K562 (cell line): Measurements from ENCODE around the gene TMEM50B. TPM values are rescaled to one million over a fixed set of nuclear protein-coding genes. Genes with fewer than 3 reads are reported as not detected.

Experiments
- BRD4 ChIP-seq: fragments of 200-600 bp; sonication (generic); IDR thresholded peaks from 2 replicates; pipeline ENCODE4 v1.6.1; 2017; ENCODE audit warnings: inconsistent platforms
- CBX5 ChIP-seq: IDR thresholded peaks from 2 replicates; pipeline ENCODE4 v1.6.1; 2014; ENCODE audit warnings: low read depth, borderline replicate concordance
- CHD4 ChIP-seq: fragments of 200-600 bp; sonication (generic); IDR thresholded peaks from 3 replicates; pipeline ENCODE4 v1.6.1; 2012; ENCODE audit warnings: low read depth, mild to moderate bottlenecking, mixed read lengths, low read length, inconsistent platforms; ENCODE audit not compliant: insufficient read depth, insufficient replicate concordance, poor library complexity, severe bottlenecking
- FIP1L1 ChIP-seq: fragments of 200-400 bp; formaldehyde crosslinking; IDR thresholded peaks from 2 replicates; pipeline ENCODE4 v1.6.1; 2018; ENCODE audit warnings: mild to moderate bottlenecking, low read depth, low read length; ENCODE audit not compliant: poor library complexity, severe bottlenecking
- HMGN3 ChIP-seq: IDR thresholded peaks from 2 replicates; pipeline ENCODE4 v1.6.1; 2011; ENCODE audit warnings: borderline replicate concordance, low read depth, mild to moderate bottlenecking, mixed read lengths, low read length; ENCODE audit not compliant: insufficient read length; ENCODE audit errors: extremely low read depth
- IRF2 ChIP-seq: sonication (generic); formaldehyde crosslinking; IDR thresholded peaks from 2 replicates; pipeline ENCODE4 v1.8.1; 2022; ENCODE audit warnings: mild to moderate bottlenecking, missing genetic modification reagents
- JUND ChIP-seq, 2 experiments: IDR thresholded peaks; 2 replicates in 1 of 2; 3 replicates in 1 of 2; pipeline ENCODE4 v1.6.1; 2011; ENCODE audit warnings: borderline replicate concordance in 2 of 2, low read depth in 2 of 2, low read length in 2 of 2, improper control_type of control experiment in 1 of 2, missing biosample characterization in 1 of 2, missing genetic modification characterization in 1 of 2, missing genetic modification reagents in 1 of 2
- KDM5B ChIP-seq: fragments of 200-600 bp; sonication (generic); IDR thresholded peaks from 2 replicates; pipeline ENCODE4 v1.6.1; 2012; ENCODE audit warnings: low read depth, mild to moderate bottlenecking, moderate library complexity, low read length, control low read depth, inconsistent platforms; ENCODE audit not compliant: insufficient replicate concordance
- POU5F1 ChIP-seq: fragments of 150-350 bp; IDR thresholded peaks from 2 replicates; pipeline ENCODE4 v1.6.1; 2014; ENCODE audit warnings: borderline replicate concordance, low read length, low read depth, mild to moderate bottlenecking; ENCODE audit not compliant: partially characterized antibody
- SMARCA4 ChIP-seq: fragments of 450-650 bp; IDR thresholded peaks from 2 replicates; pipeline ENCODE4 v1.6.1; 2016
- ZNF212 ChIP-seq: fragments of 450-650 bp; formaldehyde crosslinking; IDR thresholded peaks from 2 replicates; pipeline ENCODE4 v1.4.0; 2020; ENCODE audit warnings: mild to moderate bottlenecking
- ZNF431 ChIP-seq: sonication (generic); formaldehyde crosslinking; IDR thresholded peaks from 2 replicates; pipeline ENCODE4 v1.8.0; 2022; ENCODE audit warnings: mild to moderate bottlenecking, missing genetic modification reagents
- polyA plus RNA-seq, 8 experiments: library from polyadenylated mRNA; depleted of rRNA in 4 of 8; stranded (reverse) in 5 of 8; unstranded in 3 of 8; fragments of >200 nt; fragmentation: Nextera tagmentation in 2 of 8; fragmentation: Illumina TruSeq in 1 of 8; extraction: Ambion mirVana in 2 of 8; extraction: Trizol in 1 of 8; gene quantifications; 2 replicates each; pipeline versions ENCODE4 v1.2.1 to v1.2.3, GENCODE V29; 2011 to 2014; ENCODE audit warnings: inconsistent platforms in 1 of 8, missing spikeins in 1 of 8
- total RNA-seq, 7 experiments: library from RNA; depleted of rRNA in 6 of 7; stranded (reverse); fragments of >200 nt in 6 of 7; fragmentation: Illumina TruSeq in 2 of 7; extraction: Trizol in 2 of 7; gene quantifications; 2 replicates each; pipeline versions ENCODE4 v1.2.1 to v1.2.3, GENCODE V29; 2011 to 2021; ENCODE audit warnings: low replicate concordance in 1 of 7
- TF ChIP-seq, protein P1 (sequence below), 2 experiments: IDR thresholded peaks; 2 replicates each; pipeline ENCODE4 v1.6.1; 2012; ENCODE audit warnings: improper control_type of control experiment in 2 of 2, low read depth in 2 of 2, low read length in 2 of 2, borderline replicate concordance in 1 of 2
- TF ChIP-seq, protein P2 (sequence below): fragments of 450-650 bp; IDR thresholded peaks from 2 replicates; pipeline ENCODE4 v1.6.1; 2016; ENCODE audit warnings: low read depth, mild to moderate bottlenecking, moderate library complexity
- TF ChIP-seq, protein P3 (sequence below): sonication (generic); formaldehyde crosslinking; IDR thresholded peaks from 2 replicates; pipeline ENCODE4 v1.8.1; 2023; ENCODE audit warnings: mild to moderate bottlenecking, missing genetic modification reagents
- TF ChIP-seq, protein P4 (sequence below): fragments of 150-350 bp; IDR thresholded peaks from 2 replicates; pipeline ENCODE4 v1.6.1; 2014; ENCODE audit warnings: low read depth, mild to moderate bottlenecking, low read length, borderline replicate concordance

TMEM50B gene
- total and polyA plus RNA-seq, 9 of the 15 experiments (the other 6 are each of a cell fraction or from before 2014, with no cell fraction given): 20.5 to 64.6 (median 28.9) TPM

DNA sequence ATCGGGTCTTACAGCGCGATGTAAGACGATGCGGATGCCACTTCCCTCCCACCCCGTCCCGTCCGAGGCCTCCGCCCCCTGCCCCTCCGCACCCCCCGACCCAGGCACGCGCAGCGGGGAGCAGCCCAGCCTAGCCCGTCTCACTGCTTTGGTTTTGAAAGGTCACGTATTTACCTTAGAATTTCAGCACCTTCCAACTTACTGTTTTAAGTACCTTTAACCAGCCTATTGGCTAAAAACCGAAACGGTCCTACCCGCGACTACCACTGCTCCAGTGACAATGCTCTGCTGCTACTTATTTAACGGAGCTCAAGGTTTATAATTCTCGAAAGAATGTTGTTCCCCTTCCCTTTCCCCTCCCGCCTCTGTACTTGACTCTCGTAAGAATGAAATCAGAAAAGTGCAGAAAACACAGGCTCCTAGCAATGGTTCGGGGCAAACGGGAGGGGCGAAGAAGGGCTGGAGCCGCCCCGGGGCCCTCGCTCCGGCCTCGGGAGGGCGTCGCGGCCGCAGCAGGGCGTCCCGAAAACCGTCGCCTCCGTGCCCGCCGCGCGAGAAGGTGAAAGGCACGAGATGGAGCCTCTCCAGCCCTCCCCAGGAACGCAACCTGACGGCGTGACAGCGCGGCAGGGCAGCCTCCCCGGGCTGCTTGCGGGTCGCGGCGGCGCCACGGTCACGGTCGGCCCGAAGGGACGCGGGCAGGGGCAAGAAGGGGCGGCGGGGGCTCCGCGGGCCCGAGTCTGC lies 667 bp downstream of the TMEM50B start (continued):
- TF ChIP-seq JUND (IDR thresholded peaks at IDR 0.05; ENCODE audit: borderline replicate concordance, low read depth, low read length): no peak
- TF ChIP-seq JUND (tag; IDR thresholded peaks at IDR 0.05; ENCODE audit: borderline replicate concordance, low read depth, low read length): no peak
- TF ChIP-seq IRF2 (CRISPR knock-in tag): peak; percentile 68; the same call in 1 of the 2 replicates
- TF ChIP-seq FIP1L1: peak; percentile 49
- TF ChIP-seq ZNF212 (CRISPR knock-in tag): no peak
- no peak for TF ChIP-seq KDM5B
- TF ChIP-seq, protein P1, sequence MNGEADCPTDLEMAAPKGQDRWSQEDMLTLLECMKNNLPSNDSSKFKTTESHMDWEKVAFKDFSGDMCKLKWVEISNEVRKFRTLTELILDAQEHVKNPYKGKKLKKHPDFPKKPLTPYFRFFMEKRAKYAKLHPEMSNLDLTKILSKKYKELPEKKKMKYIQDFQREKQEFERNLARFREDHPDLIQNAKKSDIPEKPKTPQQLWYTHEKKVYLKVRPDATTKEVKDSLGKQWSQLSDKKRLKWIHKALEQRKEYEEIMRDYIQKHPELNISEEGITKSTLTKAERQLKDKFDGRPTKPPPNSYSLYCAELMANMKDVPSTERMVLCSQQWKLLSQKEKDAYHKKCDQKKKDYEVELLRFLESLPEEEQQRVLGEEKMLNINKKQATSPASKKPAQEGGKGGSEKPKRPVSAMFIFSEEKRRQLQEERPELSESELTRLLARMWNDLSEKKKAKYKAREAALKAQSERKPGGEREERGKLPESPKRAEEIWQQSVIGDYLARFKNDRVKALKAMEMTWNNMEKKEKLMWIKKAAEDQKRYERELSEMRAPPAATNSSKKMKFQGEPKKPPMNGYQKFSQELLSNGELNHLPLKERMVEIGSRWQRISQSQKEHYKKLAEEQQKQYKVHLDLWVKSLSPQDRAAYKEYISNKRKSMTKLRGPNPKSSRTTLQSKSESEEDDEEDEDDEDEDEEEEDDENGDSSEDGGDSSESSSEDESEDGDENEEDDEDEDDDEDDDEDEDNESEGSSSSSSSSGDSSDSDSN (IDR thresholded peaks at IDR 0.05; ENCODE audit: borderline replicate concordance in 1 of 2, low read depth in 2 of 2, low read length in 2 of 2): peak; percentile 86 to 95
- peak; percentile 26; the same call in 1 of the 2 replicates for TF ChIP-seq SMARCA4
- TF ChIP-seq HMGN3: no peak
- no peak for TF ChIP-seq CHD4
- no peak for TF ChIP-seq POU5F1
- TF ChIP-seq, protein P2, sequence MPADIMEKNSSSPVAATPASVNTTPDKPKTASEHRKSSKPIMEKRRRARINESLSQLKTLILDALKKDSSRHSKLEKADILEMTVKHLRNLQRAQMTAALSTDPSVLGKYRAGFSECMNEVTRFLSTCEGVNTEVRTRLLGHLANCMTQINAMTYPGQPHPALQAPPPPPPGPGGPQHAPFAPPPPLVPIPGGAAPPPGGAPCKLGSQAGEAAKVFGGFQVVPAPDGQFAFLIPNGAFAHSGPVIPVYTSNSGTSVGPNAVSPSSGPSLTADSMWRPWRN: no peak
- TF ChIP-seq ZNF431 (CRISPR knock-in tag): 0 out of 2 replicates have a peak, but pooled peaks have one; percentile 47
- no peak for TF ChIP-seq CBX5
- no peak; the same call in 1 of the 2 replicates for TF ChIP-seq BRD4
- TF ChIP-seq, protein P3, sequence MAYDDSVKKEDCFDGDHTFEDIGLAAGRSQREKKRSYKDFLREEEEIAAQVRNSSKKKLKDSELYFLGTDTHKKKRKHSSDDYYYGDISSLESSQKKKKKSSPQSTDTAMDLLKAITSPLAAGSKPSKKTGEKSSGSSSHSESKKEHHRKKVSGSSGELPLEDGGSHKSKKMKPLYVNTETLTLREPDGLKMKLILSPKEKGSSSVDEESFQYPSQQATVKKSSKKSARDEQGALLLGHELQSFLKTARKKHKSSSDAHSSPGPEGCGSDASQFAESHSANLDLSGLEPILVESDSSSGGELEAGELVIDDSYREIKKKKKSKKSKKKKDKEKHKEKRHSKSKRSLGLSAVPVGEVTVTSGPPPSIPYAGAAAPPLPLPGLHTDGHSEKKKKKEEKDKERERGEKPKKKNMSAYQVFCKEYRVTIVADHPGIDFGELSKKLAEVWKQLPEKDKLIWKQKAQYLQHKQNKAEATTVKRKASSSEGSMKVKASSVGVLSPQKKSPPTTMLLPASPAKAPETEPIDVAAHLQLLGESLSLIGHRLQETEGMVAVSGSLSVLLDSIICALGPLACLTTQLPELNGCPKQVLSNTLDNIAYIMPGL (CRISPR knock-in tag): peak; percentile 96
- TF ChIP-seq, protein P4, sequence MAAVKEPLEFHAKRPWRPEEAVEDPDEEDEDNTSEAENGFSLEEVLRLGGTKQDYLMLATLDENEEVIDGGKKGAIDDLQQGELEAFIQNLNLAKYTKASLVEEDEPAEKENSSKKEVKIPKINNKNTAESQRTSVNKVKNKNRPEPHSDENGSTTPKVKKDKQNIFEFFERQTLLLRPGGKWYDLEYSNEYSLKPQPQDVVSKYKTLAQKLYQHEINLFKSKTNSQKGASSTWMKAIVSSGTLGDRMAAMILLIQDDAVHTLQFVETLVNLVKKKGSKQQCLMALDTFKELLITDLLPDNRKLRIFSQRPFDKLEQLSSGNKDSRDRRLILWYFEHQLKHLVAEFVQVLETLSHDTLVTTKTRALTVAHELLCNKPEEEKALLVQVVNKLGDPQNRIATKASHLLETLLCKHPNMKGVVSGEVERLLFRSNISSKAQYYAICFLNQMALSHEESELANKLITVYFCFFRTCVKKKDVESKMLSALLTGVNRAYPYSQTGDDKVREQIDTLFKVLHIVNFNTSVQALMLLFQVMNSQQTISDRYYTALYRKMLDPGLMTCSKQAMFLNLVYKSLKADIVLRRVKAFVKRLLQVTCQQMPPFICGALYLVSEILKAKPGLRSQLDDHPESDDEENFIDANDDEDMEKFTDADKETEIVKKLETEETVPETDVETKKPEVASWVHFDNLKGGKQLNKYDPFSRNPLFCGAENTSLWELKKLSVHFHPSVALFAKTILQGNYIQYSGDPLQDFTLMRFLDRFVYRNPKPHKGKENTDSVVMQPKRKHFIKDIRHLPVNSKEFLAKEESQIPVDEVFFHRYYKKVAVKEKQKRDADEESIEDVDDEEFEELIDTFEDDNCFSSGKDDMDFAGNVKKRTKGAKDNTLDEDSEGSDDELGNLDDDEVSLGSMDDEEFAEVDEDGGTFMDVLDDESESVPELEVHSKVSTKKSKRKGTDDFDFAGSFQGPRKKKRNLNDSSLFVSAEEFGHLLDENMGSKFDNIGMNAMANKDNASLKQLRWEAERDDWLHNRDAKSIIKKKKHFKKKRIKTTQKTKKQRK: no peak
